Activated naive CD4-positive, alpha-beta T cell treated with anti-CD3 and anti-CD28 coated beads, Interleukin-2, amount 50 U/mL, for 24 hours (primary cell): ENCODE results near the gene SH3RF3.
"Not testable (repeated sequence)": the region's sequence is repeated elsewhere in the genome, so short reads cannot be mapped to it uniquely, and the experiment has no call there.

Experiments used
- H3K27ac Mint-ChIP-seq: one replicate; pipeline ENCODE4 v1.8.0; 2021; ENCODE audit warnings: mild to moderate bottlenecking, mixed read lengths
- H3K27me3 Mint-ChIP-seq: one replicate; pipeline ENCODE4 v1.8.0; 2021; ENCODE audit warnings: mixed read lengths
- H3K36me3 Mint-ChIP-seq: one replicate; pipeline ENCODE4 v1.8.0; 2021; ENCODE audit warnings: mixed read lengths
- H3K4me1 Mint-ChIP-seq: one replicate; pipeline ENCODE4 v1.8.0; 2021; ENCODE audit warnings: mixed read lengths
- H3K4me3 Mint-ChIP-seq: one replicate; pipeline ENCODE4 v1.8.0; 2021; ENCODE audit warnings: mild to moderate bottlenecking, mixed read lengths
- H3K9me3 Mint-ChIP-seq: one replicate; pipeline ENCODE4 v1.8.0; 2021; ENCODE audit warnings: mixed read lengths

The SH3RF3 gene

GRCh38 chr2:109217362-109218086 is 88.5 kb downstream of the SH3RF3 start:
- Mint-ChIP-seq H3K36me3 (peaks cover 3% of the 10 kb centered on the region), H3K9me3 (no peaks in the 10 kb centered on the region), H3K4me3 (peak overlapping the region; percentile 53), H3K27me3 (peaks cover 32% of the 10 kb centered on the region), H3K27ac (no peak overlapping the region), H3K4me1 (peaks cover 64% of the 10 kb centered on the region)

- Mint-ChIP-seq H3K4me1 (peaks cover 57% of the 10 kb centered on the region), H3K36me3 (peaks cover 3% of the 10 kb centered on the region), H3K27ac (no peak overlapping the region), H3K4me3 (peak overlapping the region; percentile 53), H3K9me3 (no peaks in the 10 kb centered on the region), H3K27me3 (peaks cover 29% of the 10 kb centered on the region)
Observed at GRCh38 chr2:109218087-109218791, 89.2 kb downstream of the SH3RF3 start.

DNA sequence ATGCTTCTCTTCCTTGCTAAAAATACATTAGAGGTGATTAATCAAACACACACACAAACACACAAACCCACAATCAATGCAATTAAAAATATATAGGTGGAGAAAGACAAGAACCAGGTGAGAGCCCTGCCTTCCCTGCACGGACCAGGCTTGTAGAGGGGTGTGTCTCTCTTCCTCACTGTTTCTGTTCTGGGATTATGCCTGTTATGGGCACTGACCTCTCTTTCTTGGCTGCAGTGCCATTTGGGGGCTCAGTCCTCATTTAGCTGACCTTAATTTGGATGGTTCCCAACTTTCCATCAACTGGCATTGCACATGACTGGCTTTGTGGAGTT is 89.8 kb downstream of the SH3RF3 start:
- Mint-ChIP-seq H3K9me3 (no peaks in the 10 kb centered on the region), H3K4me3 (no peak overlapping the region), H3K4me1 (peaks cover 51% of the 10 kb centered on the region), H3K27me3 (peaks cover 29% of the 10 kb centered on the region), H3K36me3 (peaks cover 3% of the 10 kb centered on the region), H3K27ac (peak overlapping the region; percentile 30)

DNA sequence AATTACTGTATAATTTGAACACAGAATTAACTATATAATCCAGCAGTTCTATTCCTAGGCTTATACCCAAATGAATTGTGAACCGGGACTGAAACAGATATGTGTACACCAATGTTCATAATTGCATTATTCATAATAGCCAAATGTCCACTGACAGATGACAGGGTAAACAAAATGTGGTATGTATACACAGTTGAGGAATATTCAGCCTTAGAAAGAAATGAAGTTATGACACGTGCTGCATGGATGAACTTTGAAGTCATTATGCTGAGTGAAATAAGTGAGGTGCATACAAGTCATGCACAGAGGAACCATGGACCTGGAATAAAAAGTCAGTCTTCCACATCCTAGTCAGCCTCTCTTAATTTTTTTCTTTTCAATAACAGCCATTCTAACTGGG is 91.9 kb downstream of the SH3RF3 start:
- Mint-ChIP-seq H3K27me3 (peaks cover 13% of the 10 kb centered on the region), H3K4me3 (no peak overlapping the region), H3K9me3 (no peaks in the 10 kb centered on the region), H3K36me3 (peaks cover 3% of the 10 kb centered on the region), H3K4me1 (peaks cover 30% of the 10 kb centered on the region), H3K27ac (no peak overlapping the region)

DNA sequence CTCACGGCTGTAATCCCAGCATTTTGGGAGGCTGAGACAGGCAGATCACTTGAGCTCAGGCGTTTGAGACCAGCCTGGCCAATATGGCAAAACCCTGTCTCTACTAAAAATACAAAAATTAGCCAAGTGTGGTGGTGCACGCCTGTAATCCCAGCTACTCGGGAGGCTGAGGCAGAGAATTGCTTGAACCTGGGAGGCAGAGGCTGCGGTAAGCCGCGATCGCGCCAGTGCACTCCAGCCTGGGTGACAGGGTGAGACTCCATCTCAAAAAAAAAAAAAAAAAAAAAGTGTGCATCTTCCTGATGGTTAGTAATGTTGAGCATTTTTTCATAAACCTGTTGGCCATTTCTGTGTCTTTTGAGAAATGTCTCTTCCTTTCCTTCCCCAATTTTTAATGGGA is 92.3 kb downstream of the SH3RF3 start:
- H3K27ac Mint-ChIP-seq, H3K27me3 Mint-ChIP-seq, H3K9me3 Mint-ChIP-seq, H3K36me3 Mint-ChIP-seq, H3K4me3 Mint-ChIP-seq: not testable (repeated sequence)
- H3K4me1 Mint-ChIP-seq, result peaks cover 26% of the 10 kb centered on the region

DNA sequence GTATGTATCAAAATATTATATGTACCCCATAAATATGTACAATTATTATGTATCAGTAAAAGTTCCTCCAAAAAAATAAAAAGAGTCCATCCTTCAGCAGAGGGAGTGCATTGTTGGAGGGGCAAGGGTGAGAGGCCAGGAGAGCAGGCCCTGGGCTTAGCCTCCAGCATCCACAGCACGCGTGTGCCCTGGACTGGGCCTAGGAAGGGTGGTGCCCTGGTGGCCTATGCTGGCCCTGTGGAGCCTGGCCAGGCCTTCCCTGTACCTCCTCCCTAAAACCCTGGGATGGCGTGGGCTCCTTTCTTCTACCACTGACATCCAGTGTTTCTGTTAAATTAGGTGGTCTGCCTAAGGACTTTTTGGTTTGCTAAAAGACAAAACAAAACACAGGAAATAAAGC is 93.4 kb downstream of the SH3RF3 start:
- no peaks in the 10 kb centered on the region for H3K36me3 Mint-ChIP-seq
- H3K4me3 Mint-ChIP-seq, result no peak overlapping the region
- H3K27me3 Mint-ChIP-seq, result peaks cover 2% of the 10 kb centered on the region
- peaks cover 17% of the 10 kb centered on the region for H3K4me1 Mint-ChIP-seq
- H3K27ac Mint-ChIP-seq, result no peak overlapping the region
- H3K9me3 Mint-ChIP-seq, result no peaks in the 10 kb centered on the region

GRCh38 chr2:109222825-109223471 is 93.9 kb downstream of the SH3RF3 start:
- Mint-ChIP-seq H3K4me3 (no peak overlapping the region), H3K27ac (no peak overlapping the region), H3K4me1 (peaks cover 11% of the 10 kb centered on the region), H3K9me3 (no peaks in the 10 kb centered on the region), H3K36me3 (no peaks in the 10 kb centered on the region), H3K27me3 (peaks cover 2% of the 10 kb centered on the region)

DNA sequence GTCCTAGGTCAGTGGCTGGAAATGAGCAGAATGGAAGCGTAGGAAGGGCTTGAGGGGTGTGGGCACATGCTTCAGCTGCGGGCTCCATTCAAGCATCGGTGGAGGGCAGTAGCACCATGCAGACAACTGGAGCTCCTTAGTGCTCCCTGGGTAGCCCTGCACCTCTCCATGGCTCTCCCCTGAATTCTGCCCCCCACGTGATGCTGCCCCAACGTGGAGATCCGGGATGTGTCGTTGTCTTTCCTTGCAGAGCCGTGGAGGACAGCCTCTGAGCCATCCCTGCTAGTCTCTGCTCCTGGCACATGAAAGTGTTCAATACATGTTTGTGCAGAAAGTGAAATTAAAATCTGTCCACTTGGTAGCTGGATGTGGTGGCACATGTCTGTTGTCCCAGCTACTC is 94.5 kb downstream of the SH3RF3 start:
- peaks cover 2% of the 10 kb centered on the region for H3K27me3 Mint-ChIP-seq
- H3K4me3 Mint-ChIP-seq, result no peak overlapping the region
- H3K4me1 Mint-ChIP-seq, result peaks cover 6% of the 10 kb centered on the region
- H3K9me3 Mint-ChIP-seq, result no peaks in the 10 kb centered on the region
- H3K36me3 Mint-ChIP-seq, result no peaks in the 10 kb centered on the region
- no peak overlapping the region for H3K27ac Mint-ChIP-seq

DNA sequence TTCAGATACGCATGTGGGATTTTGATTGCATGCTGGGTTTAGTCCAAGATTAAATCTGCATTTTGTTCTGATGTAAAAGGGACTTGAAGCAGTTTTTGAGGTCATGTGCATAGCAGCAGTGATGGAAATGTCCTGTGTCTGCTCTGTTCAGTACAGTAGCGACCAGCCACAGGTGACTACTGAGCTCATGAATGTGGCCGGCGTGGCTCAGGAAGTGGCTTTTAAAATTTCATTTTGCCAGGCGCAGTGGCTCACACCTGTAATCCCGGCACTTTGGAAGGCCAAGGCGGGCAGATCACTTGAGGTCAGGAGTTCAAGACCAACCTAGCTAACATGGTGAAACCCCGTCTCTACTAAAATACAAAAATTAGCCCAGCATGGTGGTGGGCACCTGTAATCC is 95.3 kb downstream of the SH3RF3 start:
- H3K27ac Mint-ChIP-seq, H3K9me3 Mint-ChIP-seq, H3K36me3 Mint-ChIP-seq, H3K4me1 Mint-ChIP-seq, H3K4me3 Mint-ChIP-seq, H3K27me3 Mint-ChIP-seq: not testable (repeated sequence)

- Mint-ChIP-seq H3K4me1 (peaks cover 6% of the 10 kb centered on the region), H3K27me3 (no peaks in the 10 kb centered on the region), H3K9me3 (no peaks in the 10 kb centered on the region), H3K4me3 (no peak overlapping the region), H3K27ac (no peak overlapping the region), H3K36me3 (no peaks in the 10 kb centered on the region)
Observed at GRCh38 chr2:109225170-109225782, 96.3 kb downstream of the SH3RF3 start.

- Mint-ChIP-seq H3K27ac (no peak overlapping the region), H3K4me3 (no peak overlapping the region), H3K36me3 (no peaks in the 10 kb centered on the region), H3K9me3 (no peaks in the 10 kb centered on the region), H3K27me3 (no peaks in the 10 kb centered on the region), H3K4me1 (peaks cover 10% of the 10 kb centered on the region)
Observed at GRCh38 chr2:109226128-109226527, 97.1 kb downstream of the SH3RF3 start.

- H3K36me3 Mint-ChIP-seq, result no peaks in the 10 kb centered on the region
- no peaks in the 10 kb centered on the region for H3K27me3 Mint-ChIP-seq
- no peaks in the 10 kb centered on the region for H3K9me3 Mint-ChIP-seq
- no peak overlapping the region for H3K4me3 Mint-ChIP-seq
- peaks cover 14% of the 10 kb centered on the region for H3K4me1 Mint-ChIP-seq
- H3K27ac Mint-ChIP-seq, result no peak overlapping the region
Observed at GRCh38 chr2:109226622-109227021, 97.6 kb downstream of the SH3RF3 start.

GRCh38 chr2:109229094-109229675 is 100.2 kb downstream of the SH3RF3 start:
- no peaks in the 10 kb centered on the region for H3K27me3 Mint-ChIP-seq
- H3K4me1 Mint-ChIP-seq, result peaks cover 18% of the 10 kb centered on the region
- H3K4me3 Mint-ChIP-seq, result no peak overlapping the region
- no peak overlapping the region for H3K27ac Mint-ChIP-seq
- no peaks in the 10 kb centered on the region for H3K36me3 Mint-ChIP-seq
- no peaks in the 10 kb centered on the region for H3K9me3 Mint-ChIP-seq

GRCh38 chr2:109230941-109231420 is 102.0 kb downstream of the SH3RF3 start:
- peaks cover 18% of the 10 kb centered on the region for H3K4me1 Mint-ChIP-seq
- H3K4me3 Mint-ChIP-seq, result no peak overlapping the region
- H3K27me3 Mint-ChIP-seq, result no peaks in the 10 kb centered on the region
- no peaks in the 10 kb centered on the region for H3K9me3 Mint-ChIP-seq
- H3K27ac Mint-ChIP-seq, result no peak overlapping the region
- H3K36me3 Mint-ChIP-seq, result no peaks in the 10 kb centered on the region

DNA sequence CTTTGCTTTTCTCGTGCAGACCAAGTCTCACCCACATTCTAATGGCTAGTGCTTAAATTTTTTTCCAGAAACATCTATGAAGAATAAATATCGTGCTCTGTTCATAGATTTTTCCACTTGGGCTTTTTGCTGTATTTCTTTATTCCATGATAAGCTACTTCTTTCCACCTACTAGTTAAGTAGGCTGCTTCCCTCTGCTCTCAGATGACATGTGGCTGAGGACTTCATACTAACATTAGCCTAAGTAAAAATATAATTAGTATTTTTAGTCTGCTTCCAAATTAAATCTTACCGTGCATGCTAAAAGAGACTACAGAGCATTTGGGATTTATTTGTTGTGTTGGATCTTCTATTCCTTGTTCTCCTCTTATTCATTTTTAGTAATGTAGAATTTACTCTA is 102.4 kb downstream of the SH3RF3 start:
- no peaks in the 10 kb centered on the region for H3K9me3 Mint-ChIP-seq
- no peak overlapping the region for H3K4me3 Mint-ChIP-seq
- H3K27me3 Mint-ChIP-seq, result no peaks in the 10 kb centered on the region
- no peaks in the 10 kb centered on the region for H3K36me3 Mint-ChIP-seq
- peaks cover 22% of the 10 kb centered on the region for H3K4me1 Mint-ChIP-seq
- no peak overlapping the region for H3K27ac Mint-ChIP-seq
